ENCODE results near the gene ADAT1. TPM values are rescaled to one million over a fixed set of nuclear protein-coding genes. Genes with fewer than 3 reads are reported as not detected.

ADAT1 gene
- total and polyA plus RNA-seq, 2 of the 13 experiments (the other 11 are each of a cell fraction or from before 2014, with no cell fraction given): 18.4 to 40.8 TPM

GRCh38 chr16:75622761-75623605 lies at the start of gene ADAT1 (continued):
- TF ChIP-seq ZNF446 (CRISPR knock-in tag; IDR thresholded peaks at IDR 0.05): peak; percentile 70; the same call in 1 of the 2 replicates
- TF ChIP-seq ZNF550 (CRISPR knock-in tag; IDR thresholded peaks at IDR 0.05; ENCODE audit: borderline replicate concordance): no peak
- no peak for TF ChIP-seq ZSCAN25 (CRISPR knock-in tag; IDR thresholded peaks at IDR 0.05)
- TF ChIP-seq RBM22 (optimal IDR thresholded peaks at IDR 0.05; ENCODE audit: low read length): peak; percentile 76
- TF ChIP-seq ATF2 (CRISPR knock-in tag; IDR thresholded peaks at IDR 0.05): peak; percentile 88
- TF ChIP-seq ZNF18 (CRISPR knock-in tag; IDR thresholded peaks at IDR 0.05; ENCODE audit: insufficient replicate concordance): peak; percentile 64
- 0 out of 2 replicates have a peak, but pooled peaks have one; percentile 33 for TF ChIP-seq ARHGAP35 (CRISPR knock-in tag; IDR thresholded peaks at IDR 0.05; ENCODE audit: borderline replicate concordance)
- no peak for TF ChIP-seq ZNF576 (CRISPR knock-in tag; IDR thresholded peaks at IDR 0.05)
- TF ChIP-seq FOXP4 (CRISPR knock-in tag; IDR thresholded peaks at IDR 0.05): no peak; the same call in 1 of the 2 replicates
- no peak for TF ChIP-seq DBP (CRISPR knock-in tag; IDR thresholded peaks at IDR 0.05; ENCODE audit: not compliant biosample characterization)
- no peak; the same call in 1 of the 2 replicates for TF ChIP-seq ISL2 (CRISPR knock-in tag; IDR thresholded peaks at IDR 0.05)
- TF ChIP-seq ZNF558 (CRISPR knock-in tag; IDR thresholded peaks at IDR 0.05; ENCODE audit: borderline replicate concordance): no peak
- TF ChIP-seq ZSCAN5A (CRISPR knock-in tag; IDR thresholded peaks at IDR 0.05; ENCODE audit: borderline replicate concordance): no peak
- TF ChIP-seq JARID2 (CRISPR knock-in tag; IDR thresholded peaks at IDR 0.05; ENCODE audit: insufficient replicate concordance): no peak
- no peak for TF ChIP-seq MAFG (CRISPR knock-in tag; IDR thresholded peaks at IDR 0.05)
- TF ChIP-seq GATAD2A (CRISPR knock-in tag; IDR thresholded peaks at IDR 0.05): peak; percentile 73
- TF ChIP-seq ERF (CRISPR knock-in tag; IDR thresholded peaks at IDR 0.05): peak; percentile 86
- TF ChIP-seq NFYB (CRISPR knock-in tag; IDR thresholded peaks at IDR 0.05): peak; percentile 56; the same call in 1 of the 2 replicates
- peak; percentile 25; the same call in 1 of the 2 replicates for TF ChIP-seq ZNF3 (CRISPR knock-in tag; IDR thresholded peaks at IDR 0.05)
- peak; percentile 85 for TF ChIP-seq ZNF124 (CRISPR knock-in tag; IDR thresholded peaks at IDR 0.05)
- peak; percentile 92 for TF ChIP-seq ELF4 (CRISPR knock-in tag; IDR thresholded peaks at IDR 0.05; ENCODE audit: borderline replicate concordance)
